ENCODE measurements around the gene PLXNA2. TPM values are rescaled to one million over a fixed set of nuclear protein-coding genes. Genes with fewer than 3 reads are reported as not detected.

PLXNA2 gene
- total and polyA plus RNA-seq, 2 of the 13 experiments (the other 11 are each of a cell fraction or from before 2014, with no cell fraction given), result 1.1 to 2.1 TPM

DNA sequence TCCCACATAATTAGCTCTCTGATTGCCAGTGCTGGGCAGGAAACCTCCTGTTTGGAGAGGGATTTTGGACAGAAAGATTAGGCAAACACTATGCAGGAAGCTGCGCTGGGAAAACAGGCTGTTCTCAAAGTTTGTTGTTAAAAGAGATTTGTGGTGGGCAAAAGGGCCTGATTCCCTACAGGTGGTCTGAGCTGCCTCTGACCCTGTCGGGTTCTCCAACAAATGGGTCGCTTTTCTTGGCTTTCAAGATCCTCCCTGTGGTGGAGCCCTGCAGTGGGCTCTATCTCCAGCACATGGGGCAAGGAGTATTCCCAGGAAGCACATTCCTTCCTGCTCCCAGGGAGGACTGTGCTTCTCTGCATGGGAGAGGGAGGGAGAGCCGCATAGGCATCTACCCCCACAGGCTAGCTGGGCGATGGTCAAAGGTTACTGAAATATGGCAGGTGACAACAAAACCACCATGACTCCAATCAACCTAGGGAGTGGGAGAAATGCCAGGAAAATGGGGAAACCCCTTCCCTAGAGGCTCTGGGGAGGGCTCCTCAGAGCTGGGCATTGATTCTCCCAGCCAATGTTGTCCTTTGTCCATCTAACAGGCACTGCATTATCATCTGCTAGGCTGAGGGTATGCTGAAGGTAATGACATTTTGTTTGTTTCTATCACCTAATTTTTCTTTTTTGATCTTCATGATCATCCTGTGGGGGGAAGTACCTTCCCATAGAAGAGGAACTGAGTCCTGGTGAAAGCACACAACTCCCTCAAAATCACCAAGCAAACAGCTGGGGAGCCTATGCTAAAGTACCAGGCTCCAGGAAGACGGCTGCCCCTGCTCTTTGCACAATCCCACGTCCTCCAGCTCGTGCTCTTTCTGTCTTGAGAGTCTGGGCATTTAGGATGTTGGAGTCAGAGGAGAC is 85.3 kb downstream of the PLXNA2 start (continued):
- no peak for TF ChIP-seq PRPF4 (IDR thresholded peaks at IDR 0.05; ENCODE audit: low read depth, low read length, poor library complexity, severe bottlenecking)
- TF ChIP-seq, protein P1, sequence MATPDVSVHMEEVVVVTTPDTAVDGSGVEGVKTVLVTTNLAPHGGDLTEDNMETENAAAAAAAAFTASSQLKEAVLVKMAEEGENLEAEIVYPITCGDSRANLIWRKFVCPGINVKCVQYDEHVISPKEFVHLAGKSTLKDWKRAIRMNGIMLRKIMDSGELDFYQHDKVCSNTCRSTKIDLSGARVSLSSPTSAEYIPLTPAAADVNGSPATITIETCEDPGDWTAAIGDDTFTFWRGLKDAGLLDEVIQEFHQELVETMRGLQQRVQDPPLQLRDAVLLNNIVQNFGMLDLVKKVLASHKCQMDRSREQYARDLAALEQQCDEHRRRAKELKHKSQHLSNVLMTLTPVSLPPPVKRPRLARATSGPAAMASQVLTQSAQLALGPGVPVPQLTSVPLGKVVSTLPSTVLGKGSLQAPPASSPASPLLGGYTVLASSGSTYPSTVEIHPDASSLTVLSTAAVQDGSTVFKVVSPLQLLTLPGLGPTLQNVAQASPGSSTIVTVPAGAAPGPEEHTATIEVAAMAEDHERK (CRISPR knock-in tag; IDR thresholded peaks at IDR 0.05; ENCODE audit: low read depth), result no peak
- TF ChIP-seq, protein P2, sequence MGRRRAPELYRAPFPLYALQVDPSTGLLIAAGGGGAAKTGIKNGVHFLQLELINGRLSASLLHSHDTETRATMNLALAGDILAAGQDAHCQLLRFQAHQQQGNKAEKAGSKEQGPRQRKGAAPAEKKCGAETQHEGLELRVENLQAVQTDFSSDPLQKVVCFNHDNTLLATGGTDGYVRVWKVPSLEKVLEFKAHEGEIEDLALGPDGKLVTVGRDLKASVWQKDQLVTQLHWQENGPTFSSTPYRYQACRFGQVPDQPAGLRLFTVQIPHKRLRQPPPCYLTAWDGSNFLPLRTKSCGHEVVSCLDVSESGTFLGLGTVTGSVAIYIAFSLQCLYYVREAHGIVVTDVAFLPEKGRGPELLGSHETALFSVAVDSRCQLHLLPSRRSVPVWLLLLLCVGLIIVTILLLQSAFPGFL (CRISPR knock-in tag; IDR thresholded peaks at IDR 0.05), result no peak
- 0 out of 2 replicates have a peak, but pooled peaks have one; percentile 34 for TF ChIP-seq HIVEP1 (CRISPR knock-in tag; IDR thresholded peaks at IDR 0.05)
- no peak for TF ChIP-seq NCOA5 (CRISPR knock-in tag; IDR thresholded peaks at IDR 0.05)
- TF ChIP-seq ATF7-NPFF (CRISPR knock-in tag; IDR thresholded peaks at IDR 0.05; ENCODE audit: low read depth), result no peak
- TF ChIP-seq, protein P3, sequence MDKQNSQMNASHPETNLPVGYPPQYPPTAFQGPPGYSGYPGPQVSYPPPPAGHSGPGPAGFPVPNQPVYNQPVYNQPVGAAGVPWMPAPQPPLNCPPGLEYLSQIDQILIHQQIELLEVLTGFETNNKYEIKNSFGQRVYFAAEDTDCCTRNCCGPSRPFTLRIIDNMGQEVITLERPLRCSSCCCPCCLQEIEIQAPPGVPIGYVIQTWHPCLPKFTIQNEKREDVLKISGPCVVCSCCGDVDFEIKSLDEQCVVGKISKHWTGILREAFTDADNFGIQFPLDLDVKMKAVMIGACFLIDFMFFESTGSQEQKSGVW (CRISPR knock-in tag; IDR thresholded peaks at IDR 0.05; ENCODE audit: borderline replicate concordance), result no peak
- TF ChIP-seq, protein P4, sequence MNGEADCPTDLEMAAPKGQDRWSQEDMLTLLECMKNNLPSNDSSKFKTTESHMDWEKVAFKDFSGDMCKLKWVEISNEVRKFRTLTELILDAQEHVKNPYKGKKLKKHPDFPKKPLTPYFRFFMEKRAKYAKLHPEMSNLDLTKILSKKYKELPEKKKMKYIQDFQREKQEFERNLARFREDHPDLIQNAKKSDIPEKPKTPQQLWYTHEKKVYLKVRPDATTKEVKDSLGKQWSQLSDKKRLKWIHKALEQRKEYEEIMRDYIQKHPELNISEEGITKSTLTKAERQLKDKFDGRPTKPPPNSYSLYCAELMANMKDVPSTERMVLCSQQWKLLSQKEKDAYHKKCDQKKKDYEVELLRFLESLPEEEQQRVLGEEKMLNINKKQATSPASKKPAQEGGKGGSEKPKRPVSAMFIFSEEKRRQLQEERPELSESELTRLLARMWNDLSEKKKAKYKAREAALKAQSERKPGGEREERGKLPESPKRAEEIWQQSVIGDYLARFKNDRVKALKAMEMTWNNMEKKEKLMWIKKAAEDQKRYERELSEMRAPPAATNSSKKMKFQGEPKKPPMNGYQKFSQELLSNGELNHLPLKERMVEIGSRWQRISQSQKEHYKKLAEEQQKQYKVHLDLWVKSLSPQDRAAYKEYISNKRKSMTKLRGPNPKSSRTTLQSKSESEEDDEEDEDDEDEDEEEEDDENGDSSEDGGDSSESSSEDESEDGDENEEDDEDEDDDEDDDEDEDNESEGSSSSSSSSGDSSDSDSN (CRISPR knock-in tag; IDR thresholded peaks at IDR 0.05), result peak; percentile 58
- no peak for TF ChIP-seq ZNF773 (CRISPR knock-in tag; IDR thresholded peaks at IDR 0.05; ENCODE audit: borderline replicate concordance)
- TF ChIP-seq, protein P5, sequence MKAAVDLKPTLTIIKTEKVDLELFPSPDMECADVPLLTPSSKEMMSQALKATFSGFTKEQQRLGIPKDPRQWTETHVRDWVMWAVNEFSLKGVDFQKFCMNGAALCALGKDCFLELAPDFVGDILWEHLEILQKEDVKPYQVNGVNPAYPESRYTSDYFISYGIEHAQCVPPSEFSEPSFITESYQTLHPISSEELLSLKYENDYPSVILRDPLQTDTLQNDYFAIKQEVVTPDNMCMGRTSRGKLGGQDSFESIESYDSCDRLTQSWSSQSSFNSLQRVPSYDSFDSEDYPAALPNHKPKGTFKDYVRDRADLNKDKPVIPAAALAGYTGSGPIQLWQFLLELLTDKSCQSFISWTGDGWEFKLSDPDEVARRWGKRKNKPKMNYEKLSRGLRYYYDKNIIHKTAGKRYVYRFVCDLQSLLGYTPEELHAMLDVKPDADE (CRISPR knock-in tag; IDR thresholded peaks at IDR 0.05), result no peak
- no peak for TF ChIP-seq RAD51 (IDR thresholded peaks at IDR 0.05; ENCODE audit: borderline replicate concordance)
- TF ChIP-seq, protein P6, sequence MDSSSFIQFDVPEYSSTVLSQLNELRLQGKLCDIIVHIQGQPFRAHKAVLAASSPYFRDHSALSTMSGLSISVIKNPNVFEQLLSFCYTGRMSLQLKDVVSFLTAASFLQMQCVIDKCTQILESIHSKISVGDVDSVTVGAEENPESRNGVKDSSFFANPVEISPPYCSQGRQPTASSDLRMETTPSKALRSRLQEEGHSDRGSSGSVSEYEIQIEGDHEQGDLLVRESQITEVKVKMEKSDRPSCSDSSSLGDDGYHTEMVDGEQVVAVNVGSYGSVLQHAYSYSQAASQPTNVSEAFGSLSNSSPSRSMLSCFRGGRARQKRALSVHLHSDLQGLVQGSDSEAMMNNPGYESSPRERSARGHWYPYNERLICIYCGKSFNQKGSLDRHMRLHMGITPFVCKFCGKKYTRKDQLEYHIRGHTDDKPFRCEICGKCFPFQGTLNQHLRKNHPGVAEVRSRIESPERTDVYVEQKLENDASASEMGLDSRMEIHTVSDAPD (CRISPR knock-in tag; IDR thresholded peaks at IDR 0.05), result 0 out of 2 replicates have a peak, but pooled peaks have one; percentile 40
- peak; percentile 33; the same call in 1 of the 2 replicates for TF ChIP-seq ZFX (CRISPR knock-in tag; IDR thresholded peaks at IDR 0.05; ENCODE audit: low read depth)
- peak; percentile 43; the same call in 1 of the 2 replicates for TF ChIP-seq ZNF205 (CRISPR knock-in tag; IDR thresholded peaks at IDR 0.05)
- no peak for TF ChIP-seq BRD4 (CRISPR knock-in tag; IDR thresholded peaks at IDR 0.05)
- TF ChIP-seq ZNF629 (CRISPR knock-in tag; conservative IDR thresholded peaks at IDR 0.05), result peak; percentile 51; the same call in 1 of the 2 replicates
- no peak for TF ChIP-seq ZNF841 (CRISPR knock-in tag; IDR thresholded peaks at IDR 0.05; ENCODE audit: borderline replicate concordance)
- peak; percentile 66; the same call in 1 of the 2 replicates for TF ChIP-seq ZNF614 (CRISPR knock-in tag; IDR thresholded peaks at IDR 0.05; ENCODE audit: borderline replicate concordance)
- TF ChIP-seq NR3C1 (CRISPR knock-in tag; IDR thresholded peaks at IDR 0.05), result no peak
- TF ChIP-seq ELF4 (CRISPR knock-in tag; IDR thresholded peaks at IDR 0.05; ENCODE audit: borderline replicate concordance), result 0 out of 2 replicates have a peak, but pooled peaks have one; percentile 68

Measured in HepG2 (cell line).